ENCODE results near the gene ZBTB39. TPM values are rescaled to one million over a fixed set of nuclear protein-coding genes. Genes with fewer than 3 reads are reported as not detected.

Gene ZBTB39
- total RNA-seq, 2 donors from 2014 or later = 3.6 to 5.2 TPM

- no peak overlapping the region for H3K4me3 ChIP-seq
- intact Hi-C loops (cut with DNase I) = no loop called here
- H3K9me3 ChIP-seq = no peaks in the 10 kb centered on the region
- no peak overlapping the region for H3K27ac ChIP-seq
- no peak for TF ChIP-seq POLR2A (IDR thresholded peaks at IDR 0.05)
- TF ChIP-seq CTCF (IDR thresholded peaks at IDR 0.05) = no peak
- H3K27me3 ChIP-seq = no peaks in the 10 kb centered on the region
- ATAC-seq (no peak), DNase-seq (no peak)
- WGBS, 2 donors = 100% methylated on average over 2 of the region's 2 CpGs
- H3K36me3 ChIP-seq (replicated peaks in 1 of 2; ENCODE audit: insufficient read depth in 1 of 2, low read depth in 2 of 2) = no peaks in the 10 kb centered on the region
- no peaks in the 10 kb centered on the region for H3K4me1 ChIP-seq
These were observed 57.5 kb downstream of the ZBTB39 start for GRCh38 chr12:56948881-56949280.

Other genes with a start within 250 kb of the ZBTB39 start
- gene HSD17B6, start 243.2 kb downstream of the ZBTB39 start, total RNA-seq = 10 to 100 TPM in 1 of 2 donors, not detected in 1; 10.5 TPM
- gene SDR9C7, start 72.1 kb downstream of the ZBTB39 start, total RNA-seq = not detected
- gene RDH16, start 48.9 kb downstream of the ZBTB39 start, total RNA-seq = 1 to 10 TPM in 1 of 2 donors, under 1 TPM in 1; 0.99 to 1.3 TPM
- not detected for gene TAC3, start 10.0 kb upstream of the ZBTB39 start, total RNA-seq
- 1 to 10 TPM in 1 of 2 donors, not detected in 1; 1.8 TPM for gene MYO1A, start 43.6 kb upstream of the ZBTB39 start, total RNA-seq
- gene NEMP1, start 72.2 kb upstream of the ZBTB39 start, total RNA-seq = 1 to 10 TPM; 2.3 to 5.2 TPM
- gene NAB2, start 82.6 kb upstream of the ZBTB39 start, total RNA-seq = 1 to 10 TPM; 4.0 to 7.3 TPM
- 10 to 100 TPM; 52.7 to 82.4 TPM for gene STAT6, start 104.8 kb upstream of the ZBTB39 start, total RNA-seq
- 100 to 1,000 TPM in 1 of 2 donors, 10 to 100 TPM in 1; 61.2 to 162 TPM for gene LRP1, start 121.9 kb upstream of the ZBTB39 start, total RNA-seq
- not detected for gene LRP1-AS, start 141.1 kb upstream of the ZBTB39 start, total RNA-seq
- gene NXPH4, start 210.2 kb upstream of the ZBTB39 start, total RNA-seq = 1 to 10 TPM; 2.9 to 4.6 TPM
- gene SHMT2, start 223.2 kb upstream of the ZBTB39 start, total RNA-seq = 10 to 100 TPM; 47.7 to 77.5 TPM
- 1 to 10 TPM in 1 of 2 donors, under 1 TPM in 1; 0.78 to 2.0 TPM for gene STAC3, start 244.6 kb upstream of the ZBTB39 start, total RNA-seq

All from body of pancreas (tissue), 4 donors.